K562 treated with DMSO at 1 percent for 48 hours (cell line): ENCODE data around the gene TNFRSF17. TPM values are rescaled to one million over a fixed set of nuclear protein-coding genes. Genes with fewer than 3 reads are reported as not detected.

Source experiments
- total RNA-seq: library from RNA; unstranded; fragments of 300-600 nt; gene quantifications from 2 replicates; pipeline ENCODE4 v1.2.3, GENCODE V29; 2022; ENCODE audit warnings: low replicate concordance; ENCODE audit errors: extremely low read depth

Gene TNFRSF17
- not detected in 2 replicates for total RNA-seq

DNA sequence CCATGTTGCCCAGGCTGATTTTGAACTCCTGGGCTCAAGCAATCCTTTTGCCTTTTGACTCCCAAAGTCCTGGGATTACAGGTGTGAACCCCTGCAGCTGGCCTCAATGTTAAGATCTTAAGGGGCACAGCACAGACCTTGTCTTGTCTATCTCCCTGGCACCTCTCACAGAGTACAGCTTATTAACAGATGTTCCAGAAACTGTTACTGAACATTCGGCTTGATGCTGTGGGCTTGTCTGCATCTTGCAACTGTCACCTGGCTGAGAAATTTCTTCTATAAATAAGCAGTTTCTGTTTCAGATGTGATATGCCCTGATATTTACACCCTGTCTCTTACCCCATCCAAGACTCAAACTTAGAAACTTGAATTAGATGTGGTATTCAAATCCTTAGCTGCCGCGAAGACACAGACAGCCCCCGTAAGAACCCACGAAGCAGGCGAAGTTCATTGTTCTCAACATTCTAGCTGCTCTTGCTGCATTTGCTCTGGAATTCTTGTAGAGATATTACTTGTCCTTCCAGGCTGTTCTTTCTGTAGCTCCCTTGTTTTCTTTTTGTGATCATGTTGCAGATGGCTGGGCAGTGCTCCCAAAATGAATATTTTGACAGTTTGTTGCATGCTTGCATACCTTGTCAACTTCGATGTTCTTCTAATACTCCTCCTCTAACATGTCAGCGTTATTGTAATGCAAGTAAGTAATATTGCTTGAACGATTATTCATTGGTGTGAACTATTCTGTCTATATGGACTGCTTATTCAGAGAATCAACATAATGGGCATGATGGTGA, at the start of gene TNFRSF17:
TSS of gene TNFRSF17 (plus strand) at position 450 of the 791 bp plus-strand sequence. CDS start at position 565, 115 bp downstream.

DNA sequence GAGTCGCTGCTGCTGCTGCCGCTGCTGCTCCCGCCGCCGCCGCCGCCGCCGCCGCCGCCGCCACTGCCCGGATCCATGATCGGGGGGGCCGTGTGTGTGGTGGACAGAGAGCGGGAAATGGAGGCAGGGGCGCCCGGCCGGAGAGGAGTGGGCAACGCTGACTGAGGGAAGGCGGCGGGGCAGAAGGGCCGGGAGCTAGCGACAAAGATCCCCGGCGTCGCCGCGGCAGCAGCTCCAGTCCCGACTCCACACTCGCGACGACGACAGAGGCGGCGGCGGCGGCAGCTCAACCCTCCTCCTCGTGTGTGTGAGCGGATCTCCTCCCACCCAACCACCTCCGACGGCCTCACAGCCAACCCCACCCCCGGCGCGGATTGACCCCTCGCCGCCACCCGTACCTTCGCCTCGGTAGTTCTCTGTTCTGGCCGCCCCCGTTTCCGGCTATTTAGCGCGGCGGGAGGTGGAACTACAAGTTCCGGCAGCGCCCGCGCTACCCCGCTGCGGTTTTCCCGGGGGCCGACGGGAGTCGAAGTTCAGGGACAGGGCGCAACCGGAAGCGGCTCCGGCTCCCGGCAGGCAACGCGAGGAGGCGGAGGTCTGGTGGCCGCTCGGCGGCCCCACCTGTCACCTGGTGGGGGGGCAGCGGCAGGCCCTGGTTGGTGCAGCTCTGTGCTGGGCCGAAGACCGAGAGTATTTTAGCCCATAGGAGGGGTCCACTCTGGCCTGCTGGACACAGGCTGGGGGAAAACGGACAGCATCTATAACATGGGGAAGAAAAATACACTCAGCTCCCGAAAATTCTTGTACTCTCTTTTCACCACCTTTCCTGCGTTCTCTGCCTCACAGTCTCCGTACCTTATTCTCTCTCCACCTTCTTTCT, 49.1 kb upstream of the TNFRSF17 start, which contains the start of gene GSPT1:
TSS of gene GSPT1 (minus strand) at position 313 of the 880 bp plus-strand sequence. CDS start at position 77, 236 bp downstream.

DNA sequence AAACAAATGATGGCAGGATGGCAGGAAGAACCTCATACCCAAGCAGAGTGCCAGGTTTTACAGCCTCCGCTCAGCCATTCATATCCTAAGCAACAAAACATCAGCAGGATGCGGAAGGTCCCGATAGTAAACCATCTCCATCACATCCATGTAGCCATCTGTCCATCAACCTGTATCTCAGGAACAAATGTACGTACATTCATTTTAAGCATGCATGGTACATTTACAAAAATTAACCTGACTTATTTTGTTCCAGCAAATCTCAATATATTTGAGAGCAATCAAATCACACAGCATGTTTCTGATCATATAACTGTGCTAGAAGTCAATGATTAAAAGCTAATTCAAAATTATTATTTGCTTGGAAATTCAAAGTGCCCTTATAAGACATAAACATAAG, 23.1 kb upstream of the TNFRSF17 start, which contains the start of gene NPIPB2:
TSS of gene NPIPB2 (minus strand) at position 101 of the 400 bp plus-strand sequence. CDS start at position 101, 0 bp downstream.

Other genes starting within 250 kb of the TNFRSF17 start
- gene TXNDC11, start 222.4 kb upstream of the TNFRSF17 start, total RNA-seq = not detected in 2 replicates
- not detected in 2 replicates for gene ZC3H7A, start 168.0 kb upstream of the TNFRSF17 start, total RNA-seq
- gene RSL1D1, start 113.7 kb upstream of the TNFRSF17 start, total RNA-seq = not detected in 2 replicates
- gene GSPT1, start 49.3 kb upstream of the TNFRSF17 start, total RNA-seq = not detected in 2 replicates
- gene NPIPB2, start 23.2 kb upstream of the TNFRSF17 start, total RNA-seq = not detected in 2 replicates
- not detected in 2 replicates for gene SNX29, start 11.5 kb downstream of the TNFRSF17 start, total RNA-seq